ENCODE results near the gene AP3D1. TPM values are rescaled to one million over a fixed set of nuclear protein-coding genes. Genes with fewer than 3 reads are reported as not detected.

The AP3D1 gene
- total RNA-seq, 1 donor from 2014 or later, result 146 TPM

GRCh38 chr19:2084993-2085720 lies 66.2 kb downstream of the AP3D1 start:
- no peaks in the 10 kb centered on the region for H3K9me3 Mint-ChIP-seq
- peaks cover 13% of the 10 kb centered on the region for H3K4me1 Mint-ChIP-seq
- no peaks in the 10 kb centered on the region for H3K27me3 Mint-ChIP-seq (ENCODE audit: low read depth)
- DNase-seq (ENCODE audit: low read depth, low spot score), result no peak
- H3K36me3 Mint-ChIP-seq (ENCODE audit: low read depth), result no peaks in the 10 kb centered on the region
- H3K4me3 Mint-ChIP-seq, result no peak overlapping the region
- TF ChIP-seq CTCF (conservative IDR thresholded peaks at IDR 0.05), result no peak
- H3K27ac Mint-ChIP-seq (ENCODE audit: unreplicated experiment), result no peak overlapping the region

GRCh38 chr19:2083174-2083854 lies 68.1 kb downstream of the AP3D1 start:
- no peaks in the 10 kb centered on the region for H3K36me3 Mint-ChIP-seq (ENCODE audit: low read depth)
- peaks cover 5% of the 10 kb centered on the region for H3K4me1 Mint-ChIP-seq
- DNase-seq (ENCODE audit: low read depth, low spot score), result no peak
- no peak overlapping the region for H3K27ac Mint-ChIP-seq (ENCODE audit: unreplicated experiment)
- TF ChIP-seq CTCF (conservative IDR thresholded peaks at IDR 0.05), result no peak
- H3K4me3 Mint-ChIP-seq, result no peak overlapping the region
- no peaks in the 10 kb centered on the region for H3K9me3 Mint-ChIP-seq
- H3K27me3 Mint-ChIP-seq (ENCODE audit: low read depth), result no peaks in the 10 kb centered on the region

GRCh38 chr19:2081873-2082810 lies 69.2 kb downstream of the AP3D1 start:
- Mint-ChIP-seq H3K9me3 (no peaks in the 10 kb centered on the region), H3K4me3 (no peak overlapping the region), H3K27me3 (ENCODE audit: low read depth) (no peaks in the 10 kb centered on the region), H3K27ac (ENCODE audit: unreplicated experiment) (no peak overlapping the region), H3K4me1 (peaks cover 5% of the 10 kb centered on the region), H3K36me3 (ENCODE audit: low read depth) (no peaks in the 10 kb centered on the region)
- TF ChIP-seq CTCF (conservative IDR thresholded peaks at IDR 0.05), result no peak
- DNase-seq (ENCODE audit: low read depth, low spot score), result no peak

- Mint-ChIP-seq H3K27me3 (ENCODE audit: low read depth) (no peaks in the 10 kb centered on the region), H3K4me3 (no peak overlapping the region), H3K4me1 (peaks cover 5% of the 10 kb centered on the region), H3K9me3 (no peaks in the 10 kb centered on the region), H3K36me3 (ENCODE audit: low read depth) (no peaks in the 10 kb centered on the region), H3K27ac (ENCODE audit: unreplicated experiment) (peak overlapping the region; percentile 27)
- DNase-seq (ENCODE audit: low read depth, low spot score), result no peak
- no peak for TF ChIP-seq CTCF (conservative IDR thresholded peaks at IDR 0.05)
Measured at GRCh38 chr19:2080336-2080988, 70.9 kb downstream of the AP3D1 start.

- no peaks in the 10 kb centered on the region for H3K36me3 Mint-ChIP-seq (ENCODE audit: low read depth)
- H3K27ac Mint-ChIP-seq (ENCODE audit: unreplicated experiment), result no peak overlapping the region
Measured at GRCh38 chr19:2079865-2080301, 71.5 kb downstream of the AP3D1 start.

More at GRCh38 chr19:2079865-2080301, 71.5 kb downstream of the AP3D1 start:
- H3K27me3 Mint-ChIP-seq (ENCODE audit: low read depth), result no peaks in the 10 kb centered on the region
- H3K9me3 Mint-ChIP-seq, result no peaks in the 10 kb centered on the region
- no peak for TF ChIP-seq CTCF (conservative IDR thresholded peaks at IDR 0.05)
- no peaks in the 10 kb centered on the region for H3K4me1 Mint-ChIP-seq
- no peak overlapping the region for H3K4me3 Mint-ChIP-seq
- no peak for DNase-seq (ENCODE audit: low read depth, low spot score)

Data from neural crest cell (in vitro differentiated cells).